Measurements from ENCODE around the gene STK11.

DNA sequence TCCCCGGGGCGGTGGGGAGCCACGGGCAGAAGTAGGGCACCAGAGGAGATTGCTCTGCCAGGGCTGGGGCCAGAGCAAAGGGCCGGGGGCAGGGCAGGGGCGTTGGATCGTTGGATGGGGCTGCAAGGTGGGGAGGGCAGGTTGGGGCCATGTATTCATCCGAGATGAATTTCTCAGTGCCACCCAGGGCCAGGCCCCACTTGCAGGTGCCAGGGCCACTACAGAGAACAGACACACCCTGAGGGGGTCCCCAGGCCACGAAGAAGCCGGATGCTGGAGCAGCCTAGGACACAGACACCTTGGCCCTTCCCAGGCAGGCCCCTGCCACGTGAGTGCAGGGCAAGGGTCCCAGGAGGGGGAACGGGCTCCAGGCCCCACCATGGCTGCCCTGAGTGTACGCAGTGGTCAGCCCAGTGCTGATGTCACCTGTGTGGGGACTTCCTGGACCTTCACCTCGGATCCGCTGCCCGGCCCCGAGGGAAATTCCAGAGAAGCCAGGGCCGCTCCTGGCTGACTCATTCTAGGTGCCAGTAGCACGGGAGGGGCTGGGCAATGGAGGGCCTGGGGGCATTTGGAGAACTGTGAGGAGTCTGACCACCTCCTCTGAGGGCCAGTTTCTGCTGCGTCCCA, 21.9 kb upstream of the STK11 start:
- TF ChIP-seq, protein P1, sequence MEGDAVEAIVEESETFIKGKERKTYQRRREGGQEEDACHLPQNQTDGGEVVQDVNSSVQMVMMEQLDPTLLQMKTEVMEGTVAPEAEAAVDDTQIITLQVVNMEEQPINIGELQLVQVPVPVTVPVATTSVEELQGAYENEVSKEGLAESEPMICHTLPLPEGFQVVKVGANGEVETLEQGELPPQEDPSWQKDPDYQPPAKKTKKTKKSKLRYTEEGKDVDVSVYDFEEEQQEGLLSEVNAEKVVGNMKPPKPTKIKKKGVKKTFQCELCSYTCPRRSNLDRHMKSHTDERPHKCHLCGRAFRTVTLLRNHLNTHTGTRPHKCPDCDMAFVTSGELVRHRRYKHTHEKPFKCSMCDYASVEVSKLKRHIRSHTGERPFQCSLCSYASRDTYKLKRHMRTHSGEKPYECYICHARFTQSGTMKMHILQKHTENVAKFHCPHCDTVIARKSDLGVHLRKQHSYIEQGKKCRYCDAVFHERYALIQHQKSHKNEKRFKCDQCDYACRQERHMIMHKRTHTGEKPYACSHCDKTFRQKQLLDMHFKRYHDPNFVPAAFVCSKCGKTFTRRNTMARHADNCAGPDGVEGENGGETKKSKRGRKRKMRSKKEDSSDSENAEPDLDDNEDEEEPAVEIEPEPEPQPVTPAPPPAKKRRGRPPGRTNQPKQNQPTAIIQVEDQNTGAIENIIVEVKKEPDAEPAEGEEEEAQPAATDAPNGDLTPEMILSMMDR (IDR thresholded peaks at IDR 0.05), result no peak
- no peak for TF ChIP-seq POLR2A (IDR thresholded peaks at IDR 0.05)

All from gastroesophageal sphincter (tissue), 3 donors.